Small intestine (tissue), 7 donors: ENCODE measurements around the gene SYN1. TPM values are rescaled to one million over a fixed set of nuclear protein-coding genes. Genes with fewer than 3 reads are reported as not detected.

Experiments
- DNase-seq, 2 donors: peaks; one replicate each; pipeline versions ENCODE4 v3.0.0 to v3.0.0-alpha.2; 2013
- FAIRE-seq: peaks from 2 replicates; lab custom pipeline; 2012; peaks lifted over from hg19 to GRCh38; lab: Jason Lieb, UNC
- H3K27ac ChIP-seq, 3 donors: one replicate each; pipeline ENCODE4 v1.5.1; 2013; ENCODE audit warnings: low read length in 2 of 3, mild to moderate bottlenecking in 2 of 3, control low read depth in 1 of 3, inconsistent platforms in 1 of 3, low read depth in 1 of 3, moderate library complexity in 1 of 3
- H3K27me3 ChIP-seq, 3 donors: one replicate each; pipeline ENCODE4 v1.6.1; 2013; ENCODE audit warnings: low read length in 3 of 3, inconsistent platforms in 1 of 3; ENCODE audit not compliant: control insufficient read depth in 3 of 3, insufficient read depth in 3 of 3
- H3K36me3 ChIP-seq, 3 donors: one replicate each; pipeline ENCODE4 v1.6.1; 2013; ENCODE audit warnings: low read length in 3 of 3, inconsistent platforms in 1 of 3, low read depth in 1 of 3, mild to moderate bottlenecking in 1 of 3, moderate library complexity in 1 of 3; ENCODE audit not compliant: control insufficient read depth in 3 of 3, insufficient read depth in 2 of 3
- H3K4me1 ChIP-seq, 3 donors: one replicate each; pipeline ENCODE4 v1.6.1; 2013; ENCODE audit warnings: low read length in 2 of 3, inconsistent platforms in 1 of 3, low read depth in 1 of 3, mild to moderate bottlenecking in 1 of 3, moderate library complexity in 1 of 3; ENCODE audit not compliant: control insufficient read depth in 3 of 3, insufficient read depth in 2 of 3
- H3K4me3 ChIP-seq, 3 donors: one replicate each; pipeline ENCODE4 v1.5.1; 2013; ENCODE audit warnings: low read length in 3 of 3, control low read depth in 1 of 3, inconsistent platforms in 1 of 3, low read depth in 1 of 3, mild to moderate bottlenecking in 1 of 3, moderate library complexity in 1 of 3
- H3K9me3 ChIP-seq, 2 donors: one replicate each; pipeline ENCODE4 v1.6.1; 2013; ENCODE audit warnings: low read depth in 1 of 2, low read length in 1 of 2; ENCODE audit not compliant: control insufficient read depth in 2 of 2, insufficient read depth in 1 of 2
- WGBS, 3 donors: extraction: QIAGEN DNeasy Blood & Tissue Kit; methylation state at CpG; one replicate each; pipeline ENCODE4 v1.1.7; 2013; 5-methylcytosine and 5-hydroxymethylcytosine counted together
- polyA plus RNA-seq, 4 donors: library from polyadenylated mRNA; stranded (reverse) in 3 of 4; unstranded in 1 of 4; fragments of 200-250 nt in 3 of 4; fragments of 120-200 nt in 1 of 4; gene quantifications; one replicate each; pipeline versions ENCODE4 v1.2.1 to v1.2.3, GENCODE V29; 2013
- donor health status: healthy with polysubstance abuse.
- donor health status: control.
- donor health status: control.
- donor health status: Bipolar disorder and iron deficiency.
- donor health status: healthy.

SYN1 gene
- polyA plus RNA-seq, 4 donors, result 0.27 to 3.0 (median 1.3) TPM; not detected in 1

DNA sequence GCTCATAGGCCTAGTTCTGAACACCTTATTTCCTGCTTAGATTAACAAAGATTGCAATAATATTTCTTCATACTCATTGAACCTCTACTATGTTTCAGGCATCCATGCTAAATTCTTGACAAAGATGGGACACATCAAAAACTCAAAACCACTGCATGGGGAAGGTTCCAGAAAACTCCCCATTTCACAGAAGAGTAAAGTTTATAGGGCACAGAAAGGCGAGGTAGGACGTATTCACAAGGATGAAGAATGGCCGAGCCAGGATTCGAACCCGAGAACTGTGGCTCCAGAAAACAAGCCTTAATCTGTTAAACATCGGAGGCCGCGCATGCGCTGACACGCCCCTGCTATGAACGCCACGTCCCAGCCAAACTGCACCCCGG is 38.6 kb upstream of the SYN1 start:
- H3K4me3 ChIP-seq, result peak overlapping the region in 2 of 3 donors; percentile 22 to 73
- no peak for FAIRE-seq
- H3K27me3 ChIP-seq, result no peaks in the 10 kb centered on the region
- no peaks in the 10 kb centered on the region for H3K4me1 ChIP-seq
- no peaks in the 10 kb centered on the region for H3K9me3 ChIP-seq
- H3K27ac ChIP-seq, result peak overlapping the region; percentile 30 to 100 (median 97)
- peaks cover 2 to 9% (median 3%) of the 10 kb centered on the region in 3 donors for H3K36me3 ChIP-seq
- 1 to 33% (median 9%) methylated on average over 13 of the region's 13 CpGs for WGBS, 3 donors
- no peak for DNase-seq

- 13 to 42% (median 22%) methylated on average over 19 of the region's 19 CpGs for WGBS, 3 donors
- no peak for FAIRE-seq
- peak overlapping the region; percentile 19 to 89 (median 39) for H3K4me3 ChIP-seq
- no peaks in the 10 kb centered on the region for H3K9me3 ChIP-seq
- H3K36me3 ChIP-seq, result peaks cover 0 to 20% (median 3%) of the 10 kb centered on the region in 3 donors
- peaks cover 0 to 6% (median 0%) of the 10 kb centered on the region in 3 donors for H3K4me1 ChIP-seq
- DNase-seq, result no peak
- no peaks in the 10 kb centered on the region for H3K27me3 ChIP-seq
- peak overlapping the region; percentile 15 to 90 (median 83) for H3K27ac ChIP-seq
Observed at GRCh38 chrX:47651043-47651905, 31.6 kb upstream of the SYN1 start.

GRCh38 chrX:47650164-47651042 is 30.7 kb upstream of the SYN1 start, which contains the start of gene ELK1:
Gene ELK1, minus strand, starts transcription at chrX:47650563. Its CDS starts 9,122 bp downstream, at chrX:47641441.
- Histone ChIP-seq H3K4me3 (peak within 1 kb of the TSS; percentile 61 to 89 (median 76)), H3K4me1 (peaks cover 0 to 6% (median 0%) of the 10 kb centered on the region in 3 donors), H3K9me3 (no peaks in the 10 kb centered on the region), H3K27ac (peak within 1 kb of the TSS; percentile 74 to 90 (median 90)), H3K27me3 (no peaks in the 10 kb centered on the region), H3K36me3 (peaks cover 0 to 16% (median 0%) of the 10 kb centered on the region in 3 donors)
- peak; percentile 92 to 96 for DNase-seq
- peak; percentile 83 for FAIRE-seq
- 0 to 46% (median 15%) methylated on average over 34 to 65 of the region's 65 CpGs for WGBS, 3 donors

- no peak for DNase-seq
- peak overlapping the region in 1 of 3 donors; percentile 90 for H3K27ac ChIP-seq
- H3K4me1 ChIP-seq, result peaks cover 0 to 6% (median 0%) of the 10 kb centered on the region in 3 donors
- peaks cover 0 to 18% (median 0%) of the 10 kb centered on the region in 3 donors for H3K36me3 ChIP-seq
- 2 to 32% (median 12%) methylated on average over 10 to 11 of the region's 11 CpGs for WGBS, 3 donors
- FAIRE-seq, result no peak
- H3K27me3 ChIP-seq, result no peaks in the 10 kb centered on the region
- H3K9me3 ChIP-seq, result no peaks in the 10 kb centered on the region
- peak overlapping the region; percentile 61 to 89 (median 76) for H3K4me3 ChIP-seq
Observed at GRCh38 chrX:47649781-47650163, 30.1 kb upstream of the SYN1 start.

- WGBS, 3 donors, result 11 to 57% (median 13%) methylated on average over 8 of the region's 8 CpGs
- no peak for FAIRE-seq
- peak overlapping the region; percentile 20 to 89 (median 76) for H3K4me3 ChIP-seq
Observed at GRCh38 chrX:47649271-47649670, 29.6 kb upstream of the SYN1 start.

DNA sequence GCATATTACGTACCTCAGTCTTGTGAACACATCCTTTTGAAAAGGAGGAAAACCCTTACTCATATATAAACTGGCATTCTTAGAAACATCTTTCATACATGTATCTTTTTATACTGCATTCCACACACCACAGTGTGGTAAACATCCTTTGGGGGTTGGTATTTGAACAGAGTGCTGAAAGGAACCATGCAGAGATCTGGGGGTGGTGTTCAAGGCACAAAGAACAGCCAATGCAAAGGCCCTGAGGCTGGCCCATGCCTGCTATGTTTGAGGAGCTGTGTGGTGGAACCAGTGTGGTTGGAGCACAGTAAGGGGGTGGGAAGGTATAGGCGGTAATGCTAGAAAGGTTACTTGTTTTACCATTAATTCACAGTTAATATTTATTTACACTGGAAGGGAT is 28.7 kb upstream of the SYN1 start:
- H3K4me3 ChIP-seq, result no peak overlapping the region
- peaks cover 0 to 22% (median 0%) of the 10 kb centered on the region in 3 donors for H3K36me3 ChIP-seq
- H3K27me3 ChIP-seq, result no peaks in the 10 kb centered on the region
- no peak for DNase-seq
- no peak for FAIRE-seq
- no peak overlapping the region for H3K27ac ChIP-seq
- 79 to 84% (median 80%) methylated on average over 2 of the region's 2 CpGs for WGBS, 3 donors
- H3K4me1 ChIP-seq, result peaks cover 0 to 6% (median 0%) of the 10 kb centered on the region in 3 donors
- no peaks in the 10 kb centered on the region for H3K9me3 ChIP-seq

More at GRCh38 chrX:47649271-47649670, 29.6 kb upstream of the SYN1 start:
- Histone ChIP-seq H3K9me3 (no peaks in the 10 kb centered on the region), H3K36me3 (peaks cover 0 to 22% (median 0%) of the 10 kb centered on the region in 3 donors), H3K27ac (peak overlapping the region in 1 of 3 donors; percentile 3), H3K4me1 (peaks cover 0 to 6% (median 0%) of the 10 kb centered on the region in 3 donors), H3K27me3 (no peaks in the 10 kb centered on the region)
- no peak for DNase-seq

DNA sequence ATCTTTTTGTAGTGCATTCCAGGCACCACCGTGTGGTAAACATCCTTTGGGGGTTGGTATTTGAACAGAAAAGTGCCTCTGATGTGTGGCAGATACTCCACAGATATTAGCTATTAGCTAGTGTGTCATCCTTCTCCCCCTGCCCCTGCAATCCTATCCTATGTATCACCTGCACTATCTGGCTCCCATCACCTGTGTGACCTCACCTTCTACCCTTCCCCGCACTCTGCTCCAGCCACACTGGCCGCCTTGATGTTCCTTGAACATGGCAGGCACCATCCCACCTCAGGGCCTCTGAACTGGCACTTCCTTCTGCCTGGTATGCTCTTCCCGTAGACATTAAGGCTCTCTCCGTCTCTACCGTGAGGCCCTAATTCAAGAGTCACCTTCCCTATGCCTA is 27.0 kb upstream of the SYN1 start:
- DNase-seq (no peak), FAIRE-seq (no peak)
- Histone ChIP-seq H3K27me3 (no peaks in the 10 kb centered on the region), H3K4me1 (peaks cover 0 to 3% (median 0%) of the 10 kb centered on the region in 3 donors), H3K4me3 (no peak overlapping the region), H3K9me3 (no peaks in the 10 kb centered on the region), H3K27ac (no peak overlapping the region), H3K36me3 (peaks cover 0 to 18% (median 0%) of the 10 kb centered on the region in 3 donors)
- 82 to 88% (median 84%) methylated on average over 6 of the region's 6 CpGs for WGBS, 3 donors

DNA sequence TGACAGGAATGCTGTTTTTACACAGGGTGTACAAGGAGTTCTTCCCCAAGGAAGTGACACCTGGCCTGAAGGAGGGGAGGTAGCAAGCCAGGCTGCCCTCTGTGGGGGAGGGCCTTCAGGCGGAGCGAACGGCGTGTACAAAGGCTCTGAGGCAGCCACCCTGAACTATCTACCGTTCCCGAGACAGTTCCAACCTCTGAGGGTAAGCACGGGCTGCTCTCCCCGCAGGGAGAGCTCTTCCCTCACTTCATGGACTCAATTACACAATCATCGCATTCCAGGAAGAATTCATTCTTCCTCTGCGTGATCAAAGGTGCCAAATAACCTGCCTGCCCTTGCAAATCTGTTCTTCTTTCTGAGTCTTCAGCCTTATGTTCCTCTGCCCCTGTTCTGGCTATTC is 25.9 kb upstream of the SYN1 start:
- 75 to 86% (median 79%) methylated on average over 8 to 10 of the region's 10 CpGs for WGBS, 3 donors
- no peak for DNase-seq

More for the DNA sequence above, 25.9 kb upstream of the SYN1 start:
- H3K27me3 ChIP-seq, result no peaks in the 10 kb centered on the region
- no peak overlapping the region for H3K4me3 ChIP-seq
- H3K27ac ChIP-seq, result no peak overlapping the region
- H3K36me3 ChIP-seq, result peaks cover 0 to 25% (median 0%) of the 10 kb centered on the region in 3 donors
- no peaks in the 10 kb centered on the region for H3K9me3 ChIP-seq
- FAIRE-seq, result no peak
- H3K4me1 ChIP-seq, result no peaks in the 10 kb centered on the region
